ENCODE measurements around the gene CREB1.

The CREB1 gene

GRCh38 chr2:207558079-207558491 lies 28.3 kb downstream of the CREB1 start:
- DNase-seq (ENCODE audit: low read depth): peak; percentile 90
- TF ChIP-seq CTCF (conservative IDR thresholded peaks at IDR 0.05; ENCODE audit: low read length): no peak
- H3K4me3 ChIP-seq (ENCODE audit: low read length): no peak overlapping the region

GRCh38 chr2:207561386-207562080 lies 31.8 kb downstream of the CREB1 start:
- DNase-seq (ENCODE audit: low read depth): no peak
- no peak overlapping the region for H3K4me3 ChIP-seq (ENCODE audit: low read length)
- TF ChIP-seq CTCF (conservative IDR thresholded peaks at IDR 0.05; ENCODE audit: low read length): no peak

- no peak overlapping the region for H3K4me3 ChIP-seq (ENCODE audit: low read length)
- no peak for DNase-seq (ENCODE audit: low read depth)
- TF ChIP-seq CTCF (conservative IDR thresholded peaks at IDR 0.05; ENCODE audit: low read length): no peak
Observed at GRCh38 chr2:207565736-207566500, 36.2 kb downstream of the CREB1 start.

- no peak for TF ChIP-seq CTCF (conservative IDR thresholded peaks at IDR 0.05; ENCODE audit: low read length)
- no peak for DNase-seq (ENCODE audit: low read depth)
- no peak overlapping the region for H3K4me3 ChIP-seq (ENCODE audit: low read length)
Observed at GRCh38 chr2:207567671-207568070, 37.9 kb downstream of the CREB1 start.

GRCh38 chr2:207571370-207571769 lies 41.6 kb downstream of the CREB1 start:
- no peak overlapping the region for H3K4me3 ChIP-seq (ENCODE audit: low read length)
- no peak for DNase-seq (ENCODE audit: low read depth)
- TF ChIP-seq CTCF (conservative IDR thresholded peaks at IDR 0.05; ENCODE audit: low read length): no peak

- no peak overlapping the region for H3K4me3 ChIP-seq (ENCODE audit: low read length)
- no peak for TF ChIP-seq CTCF (conservative IDR thresholded peaks at IDR 0.05; ENCODE audit: low read length)
- no peak for DNase-seq (ENCODE audit: low read depth)
Observed at GRCh38 chr2:207584952-207585351, 55.2 kb downstream of the CREB1 start.

GRCh38 chr2:207587305-207587704 lies 57.5 kb downstream of the CREB1 start:
- no peak for DNase-seq (ENCODE audit: low read depth)
- H3K4me3 ChIP-seq (ENCODE audit: low read length): no peak overlapping the region
- TF ChIP-seq CTCF (conservative IDR thresholded peaks at IDR 0.05; ENCODE audit: low read length): no peak
